ENCODE measurements around the gene KIF6. TPM values are rescaled to one million over a fixed set of nuclear protein-coding genes. Genes with fewer than 3 reads are reported as not detected.

Gene KIF6
- total and polyA plus RNA-seq, 2 of the 8 experiments (the other 6 are each of a cell fraction or from before 2014, with no cell fraction given), result 0.53 to 0.65 TPM

DNA sequence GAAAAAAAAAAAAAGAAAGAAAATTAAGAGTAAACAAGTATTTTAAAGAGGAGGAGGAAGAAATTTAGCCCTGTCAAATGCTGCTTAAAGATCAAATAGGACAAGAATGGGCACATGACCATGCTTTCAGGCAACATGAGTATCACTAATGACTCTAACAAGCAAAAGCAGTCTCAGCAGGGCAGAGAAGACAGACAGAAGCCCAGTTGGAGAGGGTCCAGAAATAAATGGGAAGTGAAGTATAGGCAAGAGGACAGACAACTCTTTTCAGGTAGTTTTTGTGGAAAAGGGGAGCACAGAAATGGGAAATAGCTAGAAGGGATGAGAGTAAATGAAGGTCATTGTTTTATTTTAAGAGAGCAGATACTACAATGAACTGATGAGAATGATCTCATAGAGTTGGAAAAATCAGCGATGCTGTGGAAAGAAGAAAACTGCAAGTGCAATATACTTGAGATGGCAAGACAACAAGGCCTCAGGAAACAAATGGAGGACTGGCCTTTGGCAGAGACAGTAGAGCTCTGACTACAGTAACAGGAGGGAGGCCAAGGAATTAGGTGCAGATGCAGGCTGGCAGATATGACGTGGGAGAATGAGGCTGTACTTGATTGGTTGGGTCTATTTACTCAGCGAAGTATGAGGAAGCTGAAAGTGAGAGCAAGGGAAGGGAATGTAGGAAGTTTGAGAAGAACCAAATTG lies 40.3 kb downstream of the KIF6 start:
- POLR2A ChIA-PET (ENCODE audit: partially characterized antibody), result no interaction called here
- H3K18ac ChIP-seq (ENCODE audit: extremely low read depth, low read length), result no peak overlapping the region
- no peak for DNase-seq (ENCODE audit: low read depth in 1 of 2, low spot score in 2 of 2)
- no peak overlapping the region for H3K4me3 ChIP-seq (ENCODE audit: extremely low read depth in 1 of 4, insufficient read depth in 2 of 4, low read depth in 3 of 4, low read length in 4 of 4)
- peak; percentile 48 for FAIRE-seq
- no peak overlapping the region for H4K8ac ChIP-seq (ENCODE audit: extremely low read depth, insufficient read depth, low read length)
- no peak overlapping the region for H3K4me2 ChIP-seq (ENCODE audit: insufficient read depth in 1 of 2, low read depth in 2 of 2, low read length in 2 of 2)
- H2BK12ac ChIP-seq (ENCODE audit: low read depth, low read length), result no peak overlapping the region
- H3K9me3 ChIP-seq (ENCODE audit: insufficient read depth in 2 of 2, low read depth in 1 of 2, low read length in 1 of 2), result no peaks in the 10 kb centered on the region
- no peak overlapping the region for H3K56ac ChIP-seq (replicated peaks; ENCODE audit: insufficient read length, low read depth, low read length)
- H2AK5ac ChIP-seq (ENCODE audit: low read depth, low read length), result no peak overlapping the region; the same call in 1 of the 2 replicates
- CTCF ChIA-PET (ENCODE audit: partially characterized antibody), result no interaction called here
- no peak overlapping the region for H2BK120ac ChIP-seq (replicated peaks; ENCODE audit: low read depth, low read length)
- no peak overlapping the region for H3K23ac ChIP-seq (ENCODE audit: insufficient read length)
- H3K36me3 ChIP-seq (ENCODE audit: control insufficient read depth in 2 of 4, insufficient read depth in 4 of 4, low read length in 3 of 4), result no peaks in the 10 kb centered on the region
- H3K4ac ChIP-seq (replicated peaks; ENCODE audit: insufficient read length, low read depth, low read length), result no peak overlapping the region
- no peak overlapping the region for H3K27ac ChIP-seq (ENCODE audit: low read depth, low read length)
- H3K14ac ChIP-seq (ENCODE audit: insufficient read length), result no peak overlapping the region
- H2BK5ac ChIP-seq (ENCODE audit: low read depth, low read length), result no peak overlapping the region
- H2BK15ac ChIP-seq (ENCODE audit: low read length), result no peak overlapping the region
- H3K23me2 ChIP-seq (ENCODE audit: low read depth, low read length), result no peaks in the 10 kb centered on the region
- H3K79me2 ChIP-seq (ENCODE audit: control insufficient read depth in 1 of 2, insufficient read depth in 2 of 2, low read length in 2 of 2), result no peaks in the 10 kb centered on the region
- WGBS, 2 experiments (ENCODE audit: extremely low coverage in 1 of 2, insufficient coverage in 1 of 2, insufficient read length in 1 of 2, insufficient replicate concordance in 2 of 2, low coverage in 1 of 2, low lambda C conversion rate in 2 of 2, missing lambda C conversion rate in 1 of 2), result 91% methylated on average over 3 of the region's 3 CpGs; no CpG with 5 or more reads in 1 of the 2 experiments
- no peaks in the 10 kb centered on the region for H3K27me3 ChIP-seq (replicated peaks in 1 of 4; ENCODE audit: control insufficient read depth in 3 of 4, extremely low read depth in 1 of 4, insufficient read depth in 3 of 4, low read length in 3 of 4)
- H4K20me1 ChIP-seq (replicated peaks in 1 of 2; ENCODE audit: control insufficient read depth in 1 of 2, insufficient read depth in 2 of 2, low read length in 2 of 2), result no peaks in the 10 kb centered on the region
- no peak overlapping the region for H3K9ac ChIP-seq (replicated peaks in 1 of 4; ENCODE audit: extremely low read depth in 1 of 4, low read depth in 3 of 4, low read length in 3 of 4)
- H2BK20ac ChIP-seq (ENCODE audit: low read length), result no peak overlapping the region
- H3K4me1 ChIP-seq (replicated peaks in 1 of 4; ENCODE audit: control insufficient read depth in 3 of 4, insufficient read depth in 4 of 4, low read length in 3 of 4), result no peaks in the 10 kb centered on the region; a peak in 1 of 7 replicates
- H3K79me1 ChIP-seq (ENCODE audit: low read depth, low read length), result no peaks in the 10 kb centered on the region
- no peak overlapping the region for H2AFZ ChIP-seq (ENCODE audit: low read length)
- H4K5ac ChIP-seq (ENCODE audit: insufficient read length, low read depth, low read length), result no peak overlapping the region
- no peak overlapping the region for H4K91ac ChIP-seq (replicated peaks; ENCODE audit: insufficient read length, low read length)
- TF ChIP-seq TAF1 (IDR thresholded peaks at IDR 0.05; ENCODE audit: low read depth, low read length), result no peak
- no peak for TF ChIP-seq JUND (IDR thresholded peaks at IDR 0.05; ENCODE audit: low read length)

Measured in H1 (cell line).